SK-N-SH treated with all-trans-retinoic acid at 6 μM for 48 hours (cell line): ENCODE measurements around the gene ADAM15.

Experiments
- ARNTL ChIP-seq: fragments of 450-650 bp; formaldehyde crosslinking; IDR thresholded peaks from 2 replicates; pipeline ENCODE4 v1.5.0; 2020; ENCODE audit warnings: low read depth, mild to moderate bottlenecking, moderate library complexity, borderline replicate concordance
- GLIS3 ChIP-seq: fragments of 250-450 bp; sonication (Bioruptor Pico); IDR thresholded peaks from 2 replicates; pipeline ENCODE4 v1.5.0; 2020; ENCODE audit warnings: mild to moderate bottlenecking, moderate library complexity
- PATZ1 ChIP-seq: fragments of 250-450 bp; sonication (Bioruptor Pico); IDR thresholded peaks from 2 replicates; pipeline ENCODE4 v1.8.0; 2020; ENCODE audit warnings: mild to moderate bottlenecking, moderate library complexity, borderline replicate concordance
- PPARA ChIP-seq: fragments of 250-450 bp; sonication (Bioruptor Pico); IDR thresholded peaks from 2 replicates; pipeline ENCODE4 v1.5.0; 2020; ENCODE audit warnings: mild to moderate bottlenecking, borderline replicate concordance
- RARB ChIP-seq: fragments of 250-450 bp; sonication (Bioruptor Pico); IDR thresholded peaks from 2 replicates; pipeline ENCODE4 v1.8.0; 2021; ENCODE audit warnings: mild to moderate bottlenecking, moderate library complexity
- TCF4 ChIP-seq: fragments of 250-450 bp; sonication (Bioruptor Pico); IDR thresholded peaks from 2 replicates; pipeline ENCODE4 v1.8.0; 2021; ENCODE audit warnings: mild to moderate bottlenecking, moderate library complexity, borderline replicate concordance
- ZFP3 ChIP-seq: fragments of 250-450 bp; sonication (Bioruptor Pico); IDR thresholded peaks from 2 replicates; pipeline ENCODE4 v1.5.0; 2020; ENCODE audit warnings: mild to moderate bottlenecking, moderate library complexity
- ZNF565 ChIP-seq: fragments of 450-650 bp; formaldehyde crosslinking; conservative IDR thresholded peaks from 2 replicates; pipeline ENCODE4 v1.5.0; 2020; ENCODE audit warnings: low read depth, mild to moderate bottlenecking, moderate library complexity

- no peak for TF ChIP-seq GLIS3
- TF ChIP-seq PATZ1 (CRISPR knock-in tag): no peak
- no peak for TF ChIP-seq ZFP3
- TF ChIP-seq ARNTL (CRISPR knock-in tag): no peak
- no peak for TF ChIP-seq ZNF565 (CRISPR knock-in tag)
- no peak for TF ChIP-seq TCF4 (CRISPR knock-in tag)
- TF ChIP-seq PPARA (CRISPR knock-in tag): no peak
- no peak for TF ChIP-seq RARB (CRISPR knock-in tag)
These were observed 11.7 kb downstream of the ADAM15 start for GRCh38 chr1:155062702-155063411.
